C4-2B (cell line): ENCODE measurements around the gene PTPRU.

Experiments
- ZFX ChIP-seq: fragments of 450-650 bp; IDR thresholded peaks from 2 replicates; pipeline ENCODE4 v1.6.1; 2017
- TF ChIP-seq, protein P1 (sequence below): fragments of 450-650 bp; conservative IDR thresholded peaks from 2 replicates; pipeline ENCODE4 v1.5.1; 2017; ENCODE audit warnings: mild to moderate bottlenecking

DNA sequence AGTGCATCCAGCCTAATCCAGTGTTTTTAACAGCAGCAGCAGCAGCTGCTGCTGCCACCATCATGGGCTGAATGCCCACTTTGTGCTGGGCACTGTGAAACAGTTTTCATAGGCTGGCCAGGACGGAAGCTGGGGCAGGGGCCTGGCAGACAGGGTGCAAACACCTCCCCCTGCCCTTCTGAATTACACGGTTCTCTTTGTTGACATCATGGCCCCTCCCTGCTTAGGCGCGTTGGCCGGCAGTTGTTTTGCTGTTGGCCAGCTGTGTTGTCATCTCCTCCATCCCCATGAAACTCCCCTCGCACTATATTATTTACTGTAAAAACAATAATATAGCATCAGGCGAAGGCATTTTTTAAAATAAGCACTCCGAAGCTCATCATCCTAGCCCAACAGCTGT lies 33.1 kb downstream of the PTPRU start:
- TF ChIP-seq, protein P1, sequence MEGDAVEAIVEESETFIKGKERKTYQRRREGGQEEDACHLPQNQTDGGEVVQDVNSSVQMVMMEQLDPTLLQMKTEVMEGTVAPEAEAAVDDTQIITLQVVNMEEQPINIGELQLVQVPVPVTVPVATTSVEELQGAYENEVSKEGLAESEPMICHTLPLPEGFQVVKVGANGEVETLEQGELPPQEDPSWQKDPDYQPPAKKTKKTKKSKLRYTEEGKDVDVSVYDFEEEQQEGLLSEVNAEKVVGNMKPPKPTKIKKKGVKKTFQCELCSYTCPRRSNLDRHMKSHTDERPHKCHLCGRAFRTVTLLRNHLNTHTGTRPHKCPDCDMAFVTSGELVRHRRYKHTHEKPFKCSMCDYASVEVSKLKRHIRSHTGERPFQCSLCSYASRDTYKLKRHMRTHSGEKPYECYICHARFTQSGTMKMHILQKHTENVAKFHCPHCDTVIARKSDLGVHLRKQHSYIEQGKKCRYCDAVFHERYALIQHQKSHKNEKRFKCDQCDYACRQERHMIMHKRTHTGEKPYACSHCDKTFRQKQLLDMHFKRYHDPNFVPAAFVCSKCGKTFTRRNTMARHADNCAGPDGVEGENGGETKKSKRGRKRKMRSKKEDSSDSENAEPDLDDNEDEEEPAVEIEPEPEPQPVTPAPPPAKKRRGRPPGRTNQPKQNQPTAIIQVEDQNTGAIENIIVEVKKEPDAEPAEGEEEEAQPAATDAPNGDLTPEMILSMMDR, result no peak
- no peak for TF ChIP-seq ZFX
